Upper lobe of left lung (tissue), 6 donors: ENCODE measurements around the gene RGMB. TPM values are rescaled to one million over a fixed set of nuclear protein-coding genes. Genes with fewer than 3 reads are reported as not detected.
A peak's percentile ranks its signal among the peaks of the same experiment; 100 is the strongest.

Experiments
- ATAC-seq, 2 donors: fragments of 200-7000 bp; cut with Tn5 transposase; one replicate each; pipeline ENCODE4 v1.9.1; 2022; ENCODE audit warnings: mild to moderate bottlenecking in 2 of 2, moderate library complexity in 2 of 2; ENCODE audit not compliant: low FRiP score in 2 of 2
- DNase-seq, 2 donors: peaks; one replicate each; pipeline ENCODE4 v3.0.0-alpha.2; 2019 to 2020
- H3K27ac ChIP-seq, 4 donors: fragments of 200-600 bp; sonication (generic); one replicate each; pipeline ENCODE4 v1.5.1; 2016 to 2019
- H3K27me3 ChIP-seq, 4 donors: fragments of 200-600 bp; sonication (generic); one replicate each; pipeline ENCODE4 v1.5.1; 2017 to 2019
- H3K36me3 ChIP-seq, 4 donors: fragments of 200-600 bp; sonication (generic); one replicate each; pipeline ENCODE4 v1.5.1; 2016 to 2019
- H3K4me1 ChIP-seq, 4 donors: fragments of 200-600 bp; sonication (generic); one replicate each; pipeline ENCODE4 v1.5.1; 2018 to 2019
- H3K4me3 ChIP-seq, 4 donors: fragments of 200-600 bp; sonication (generic); one replicate each; pipeline ENCODE4 v1.5.1; 2017 to 2019; ENCODE audit warnings: mild to moderate bottlenecking in 2 of 4, moderate library complexity in 1 of 4
- H3K9me3 ChIP-seq, 4 donors: fragments of 200-600 bp; sonication (generic); one replicate each; pipeline ENCODE4 v1.5.1; 2018 to 2019
- CTCF ChIP-seq, 6 experiments: fragments of 450-650 bp in 4 of 6; fragments of 200-600 bp in 2 of 6; sonication (generic) in 2 of 6; IDR thresholded peaks; one replicate each; pipeline ENCODE4 v1.5.1; 2016 to 2019; ENCODE audit warnings: antibody characterized with exemption in 6 of 6
- EP300 ChIP-seq, 4 donors: sonication (generic); formaldehyde crosslinking; IDR thresholded peaks; one replicate each; pipeline ENCODE4 v1.5.1; 2017; ENCODE audit warnings: antibody characterized with exemption in 4 of 4, control low read depth in 2 of 4
- POLR2A ChIP-seq, 4 donors: fragments of 450-650 bp; IDR thresholded peaks; one replicate each; pipeline ENCODE4 v1.5.1; 2016 to 2017; ENCODE audit warnings: antibody characterized with exemption in 4 of 4, mild to moderate bottlenecking in 2 of 4
- POLR2AphosphoS5 ChIP-seq, 2 donors: sonication (generic); formaldehyde crosslinking; IDR thresholded peaks; one replicate each; pipeline ENCODE4 v1.5.1; 2017; ENCODE audit warnings: antibody characterized with exemption in 2 of 2
- WGBS, 2 donors: methylation state at CpG; one replicate each; pipeline ENCODE4 v1.1.5; 2017 to 2018; 5-methylcytosine and 5-hydroxymethylcytosine counted together
- total RNA-seq, 6 donors: library from RNA; depleted of rRNA in 4 of 6; stranded (reverse); fragments of >200 nt in 4 of 6; gene quantifications; one replicate each; pipeline versions ENCODE4 v1.1.0 to v1.2.1, GENCODE V29; 2016 to 2021
- donor health status: DM: no; HTN: no; CAD: no; lungs with moderate emphysema.
- donor health status: DM: no; HTN: yes; CAD: no; lungs with severe emphysema.

Gene RGMB
- total RNA-seq, 6 donors from 2014 or later: 19.0 to 52.2 (median 33.1) TPM

DNA sequence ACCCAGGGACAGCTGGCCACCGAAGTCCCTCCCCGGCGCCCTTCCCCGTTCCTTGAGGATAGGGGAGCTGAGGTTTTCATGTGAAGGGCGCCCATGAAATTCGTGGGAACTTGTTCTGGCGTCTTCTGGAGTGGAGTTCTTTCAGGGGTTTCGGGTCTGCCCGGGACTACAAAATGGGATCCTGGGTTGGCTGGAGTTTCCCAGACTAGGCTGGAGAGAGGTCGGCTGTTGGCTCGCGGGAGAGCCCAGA lies 3.6 kb upstream of the RGMB start:
- H3K9me3 ChIP-seq: no peaks in the 10 kb centered on the region
- TF ChIP-seq POLR2AphosphoS5 (IDR thresholded peaks at IDR 0.05): no peak
- TF ChIP-seq EP300 (IDR thresholded peaks at IDR 0.05): no peak
- TF ChIP-seq CTCF (IDR thresholded peaks at IDR 0.05): no peak
- TF ChIP-seq POLR2A (IDR thresholded peaks at IDR 0.05): no peak
- DNase-seq (no peak), ATAC-seq (no peak)
- peak overlapping the region; percentile 54 to 72 (median 64) for H3K4me3 ChIP-seq
- H3K27me3 ChIP-seq: peaks cover 0 to 11% (median 3%) of the 10 kb centered on the region in 4 donors
- H3K27ac ChIP-seq: peak overlapping the region; percentile 21 to 77 (median 39)
- no peaks in the 10 kb centered on the region for H3K36me3 ChIP-seq
- 0 to 1% methylated on average over 6 to 12 of the region's 12 CpGs for WGBS, 2 donors
- peaks cover 11 to 53% (median 31%) of the 10 kb centered on the region in 4 donors for H3K4me1 ChIP-seq

DNA sequence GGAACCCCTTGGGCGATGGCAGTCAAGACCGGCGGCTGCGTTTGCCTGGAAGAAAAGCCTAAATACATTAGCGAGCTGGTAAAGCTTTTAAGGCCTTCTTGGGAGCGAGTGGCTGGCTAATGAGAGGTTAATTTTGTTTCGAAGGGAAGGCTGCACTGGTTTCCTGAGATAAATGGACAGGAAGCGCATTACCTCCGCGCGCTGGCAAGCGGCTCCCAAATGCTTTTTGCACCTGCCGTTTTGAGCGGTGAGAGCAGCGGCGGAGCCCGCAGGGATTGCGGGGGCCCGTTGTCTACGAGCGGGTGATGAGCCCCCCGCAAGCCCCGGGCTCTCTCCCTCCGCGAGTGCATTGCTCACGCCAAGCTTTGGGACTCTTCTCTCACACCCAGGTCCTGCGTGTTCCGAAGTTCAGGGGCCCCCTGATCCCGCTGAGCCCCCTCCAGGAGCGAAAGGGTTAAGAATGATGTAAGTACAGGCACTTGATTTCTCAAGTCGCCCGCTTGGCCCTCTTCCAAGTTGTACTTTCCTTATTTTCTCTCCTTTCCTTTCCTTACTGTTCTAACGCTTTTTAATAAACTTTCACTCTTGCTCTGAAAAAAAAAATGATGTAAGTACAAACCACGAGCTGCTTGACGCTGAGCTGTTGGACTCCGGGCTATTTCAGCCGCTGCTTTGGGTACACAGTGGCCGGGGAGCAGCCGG lies 3.1 kb upstream of the RGMB start:
- H3K27ac ChIP-seq: peak overlapping the region; percentile 21 to 77 (median 39)
- H3K4me3 ChIP-seq: peak overlapping the region; percentile 54 to 72 (median 64)
- ATAC-seq (no peak), DNase-seq (peak; percentile 49 to 86)
- H3K27me3 ChIP-seq: peaks cover 0 to 11% (median 3%) of the 10 kb centered on the region in 4 donors
- H3K9me3 ChIP-seq: no peaks in the 10 kb centered on the region
- no peaks in the 10 kb centered on the region for H3K36me3 ChIP-seq
- 0 to 3% methylated on average over 37 of the region's 39 CpGs for WGBS, 2 donors
- TF ChIP-seq CTCF (IDR thresholded peaks at IDR 0.05): no peak
- no peak for TF ChIP-seq POLR2A (IDR thresholded peaks at IDR 0.05)
- no peak for TF ChIP-seq POLR2AphosphoS5 (IDR thresholded peaks at IDR 0.05)
- no peak for TF ChIP-seq EP300 (IDR thresholded peaks at IDR 0.05)
- H3K4me1 ChIP-seq: peaks cover 15 to 53% (median 32%) of the 10 kb centered on the region in 4 donors

DNA sequence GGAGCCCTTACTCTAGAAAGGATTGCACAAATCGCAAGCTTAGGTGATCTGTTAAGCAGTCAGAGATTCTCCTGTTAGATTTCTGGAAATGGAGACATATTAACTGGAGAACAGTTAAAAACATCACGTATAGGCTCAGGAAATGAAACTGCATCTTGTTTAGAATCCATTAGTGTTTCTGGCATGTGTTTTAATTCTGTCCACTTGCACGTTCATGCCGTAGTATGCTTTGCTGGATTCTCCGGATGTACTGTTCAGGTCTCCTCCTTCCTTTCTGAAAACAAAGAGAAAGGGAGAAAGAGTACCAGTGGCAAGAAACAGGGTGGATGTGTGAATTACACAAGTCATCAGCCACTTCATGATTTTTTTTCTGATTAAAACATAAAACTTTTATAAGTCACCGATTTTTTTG lies 2.5 kb upstream of the RGMB start:
- Histone ChIP-seq H3K27ac (peak overlapping the region; percentile 21 to 77 (median 39)), H3K4me1 (peaks cover 19 to 59% (median 33%) of the 10 kb centered on the region in 4 donors), H3K4me3 (peak overlapping the region; percentile 54 to 72 (median 64)), H3K9me3 (no peaks in the 10 kb centered on the region), H3K27me3 (peaks cover 0 to 11% (median 3%) of the 10 kb centered on the region in 4 donors), H3K36me3 (no peaks in the 10 kb centered on the region)
- WGBS, 2 donors: 0% methylated on average over 6 of the region's 6 CpGs
- DNase-seq (no peak), ATAC-seq (no peak)
- TF ChIP-seq POLR2AphosphoS5 (IDR thresholded peaks at IDR 0.05) (no peak), POLR2A (IDR thresholded peaks at IDR 0.05) (no peak), EP300 (IDR thresholded peaks at IDR 0.05) (no peak), CTCF (IDR thresholded peaks at IDR 0.05) (no peak)

DNA sequence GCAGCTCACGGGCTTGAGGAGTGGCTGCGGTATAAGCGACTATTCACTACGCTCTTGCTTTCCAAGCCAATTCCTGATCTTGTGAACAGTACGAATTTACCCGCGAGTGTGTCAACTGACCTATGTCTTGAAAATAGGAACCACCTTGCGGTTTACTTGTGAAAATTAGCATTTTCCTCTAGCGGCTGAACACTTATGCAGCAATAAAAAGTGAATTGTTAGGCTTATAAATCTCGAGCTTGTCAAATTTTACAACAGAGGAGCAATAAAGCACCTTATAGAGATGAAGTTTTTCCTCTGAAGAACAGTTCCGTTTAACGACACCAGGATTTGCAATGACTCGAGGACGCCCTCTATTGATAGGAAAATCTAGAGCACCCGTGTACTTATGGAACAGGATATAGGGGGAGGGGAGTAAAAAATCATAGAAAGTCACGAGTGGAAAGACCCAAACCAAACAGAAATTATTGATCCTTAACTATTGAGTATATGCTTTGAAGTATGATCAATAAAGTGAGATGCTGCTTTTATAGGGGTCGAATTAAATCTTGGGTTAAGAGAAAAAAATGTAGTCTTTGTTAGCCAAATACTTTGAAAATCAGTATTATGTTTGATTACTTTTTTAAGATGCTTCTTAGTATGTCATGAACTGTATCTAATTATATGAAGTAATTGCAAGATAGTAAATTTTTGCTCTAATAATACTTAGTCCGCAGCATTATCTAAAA lies 1.9 kb upstream of the RGMB start:
- TF ChIP-seq CTCF (IDR thresholded peaks at IDR 0.05) (peak; percentile 75 to 84 (median 76)), EP300 (IDR thresholded peaks at IDR 0.05) (no peak), POLR2A (IDR thresholded peaks at IDR 0.05) (no peak), POLR2AphosphoS5 (IDR thresholded peaks at IDR 0.05) (no peak)
- WGBS, 2 donors: 4 to 5% methylated on average over 18 of the region's 18 CpGs
- Histone ChIP-seq H3K36me3 (no peaks in the 10 kb centered on the region), H3K9me3 (no peaks in the 10 kb centered on the region), H3K4me3 (peak overlapping the region; percentile 54 to 72 (median 64)), H3K4me1 (peaks cover 22 to 64% (median 33%) of the 10 kb centered on the region in 4 donors), H3K27ac (peak overlapping the region; percentile 21 to 77 (median 39)), H3K27me3 (peaks cover 0 to 11% (median 3%) of the 10 kb centered on the region in 4 donors)
- ATAC-seq: peak in 1 of 2 donors; percentile 53
- peak in 1 of 2 donors; percentile 60 for DNase-seq
